NCI-H2196 treated with DMSO at 0.1 percent for 48 hours (cell line): ENCODE measurements around the gene RAB27A.

Source experiments
- DNase-seq: peaks from one replicate; lab custom pipeline; 2025; ENCODE audit not compliant: unreplicated experiment; lab: John Stamatoyannopoulos, UW

RAB27A gene

DNA sequence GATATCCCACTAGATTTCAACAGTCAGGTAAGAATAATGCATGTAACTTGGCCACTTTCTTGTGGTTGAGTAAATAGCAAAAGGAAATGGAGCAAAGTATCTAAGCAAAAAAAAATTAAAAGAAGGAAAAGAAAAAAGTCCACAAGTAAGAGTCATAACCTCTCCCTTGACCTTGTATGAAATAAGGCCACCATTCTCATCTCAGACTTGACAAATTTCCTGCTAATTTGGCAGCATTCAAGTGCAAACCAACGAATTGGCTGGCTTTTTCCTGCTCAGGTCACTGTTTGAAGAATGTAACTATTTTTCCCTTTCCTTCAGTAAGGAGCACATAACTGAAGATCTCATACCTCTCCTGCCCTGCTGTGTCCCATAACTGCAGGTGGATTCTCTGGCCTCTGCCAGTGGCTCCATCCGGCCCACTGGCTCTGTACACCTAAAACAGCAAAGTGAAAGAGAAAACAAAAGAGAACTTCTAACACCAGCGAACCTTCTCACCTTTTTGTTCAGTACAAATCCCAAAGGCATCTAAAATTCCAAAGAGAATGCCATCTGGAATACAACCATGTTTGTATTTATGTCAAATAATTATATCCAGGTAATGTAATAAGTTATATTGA, 59.5 kb downstream of the RAB27A start:
- DNase-seq: no peak

DNA sequence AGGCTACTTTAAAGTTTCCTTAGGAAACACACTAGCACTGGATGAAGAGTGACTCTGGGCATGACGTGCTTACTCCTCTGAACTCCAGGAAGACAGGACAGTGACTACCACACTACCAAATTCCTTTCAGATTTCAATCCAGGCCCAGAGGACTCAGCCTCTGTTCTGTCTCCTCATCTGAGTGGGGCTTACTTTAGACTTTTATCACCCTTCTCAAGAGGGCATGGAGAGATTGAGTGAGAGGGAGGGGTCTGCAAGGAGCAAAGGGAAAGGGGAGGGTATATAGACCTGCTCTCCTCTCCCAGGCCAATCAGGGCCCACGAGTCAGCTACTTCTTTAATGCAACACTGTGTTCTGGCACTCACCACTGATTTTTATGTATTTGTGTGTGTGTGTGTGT, 63.5 kb downstream of the RAB27A start:
- DNase-seq: no peak

DNA sequence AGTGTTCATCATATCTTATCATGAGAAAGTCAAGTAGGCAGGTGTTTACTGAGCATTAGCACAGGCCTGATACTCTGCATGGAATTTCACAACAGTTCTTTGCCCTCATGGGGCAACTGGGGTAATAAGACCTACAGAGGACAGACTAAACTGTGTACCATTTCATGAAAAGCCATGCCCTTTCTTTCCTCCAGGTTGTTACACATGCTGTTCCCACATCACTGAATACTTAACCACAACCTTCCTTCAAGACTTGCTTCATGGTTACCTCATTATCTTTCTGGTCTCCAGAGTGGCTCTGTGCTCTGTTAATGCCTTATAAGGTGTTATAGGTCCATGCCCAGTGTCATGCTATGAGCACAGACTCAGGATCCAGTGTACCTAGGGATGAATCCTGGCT, 64.7 kb downstream of the RAB27A start:
- no peak for DNase-seq

DNA sequence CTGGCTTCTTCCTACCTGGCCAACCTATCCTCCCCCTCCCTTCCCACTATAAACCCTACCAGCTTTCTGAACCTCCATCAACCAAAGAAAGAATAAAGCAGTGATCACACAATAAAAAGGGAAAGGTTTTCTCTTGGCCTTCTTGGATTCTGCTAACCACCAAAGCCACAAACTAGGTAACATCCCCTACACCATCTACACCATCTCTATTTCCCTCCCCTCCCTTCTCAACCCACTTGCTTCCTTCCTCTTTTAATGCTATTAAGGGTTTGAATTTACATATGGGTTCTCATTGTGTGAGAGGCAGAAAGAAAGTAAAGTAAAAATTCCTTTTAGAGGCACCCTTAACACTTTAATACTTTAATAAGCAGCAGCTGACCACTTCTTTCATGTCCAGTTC, 67.0 kb downstream of the RAB27A start:
- no peak for DNase-seq

DNA sequence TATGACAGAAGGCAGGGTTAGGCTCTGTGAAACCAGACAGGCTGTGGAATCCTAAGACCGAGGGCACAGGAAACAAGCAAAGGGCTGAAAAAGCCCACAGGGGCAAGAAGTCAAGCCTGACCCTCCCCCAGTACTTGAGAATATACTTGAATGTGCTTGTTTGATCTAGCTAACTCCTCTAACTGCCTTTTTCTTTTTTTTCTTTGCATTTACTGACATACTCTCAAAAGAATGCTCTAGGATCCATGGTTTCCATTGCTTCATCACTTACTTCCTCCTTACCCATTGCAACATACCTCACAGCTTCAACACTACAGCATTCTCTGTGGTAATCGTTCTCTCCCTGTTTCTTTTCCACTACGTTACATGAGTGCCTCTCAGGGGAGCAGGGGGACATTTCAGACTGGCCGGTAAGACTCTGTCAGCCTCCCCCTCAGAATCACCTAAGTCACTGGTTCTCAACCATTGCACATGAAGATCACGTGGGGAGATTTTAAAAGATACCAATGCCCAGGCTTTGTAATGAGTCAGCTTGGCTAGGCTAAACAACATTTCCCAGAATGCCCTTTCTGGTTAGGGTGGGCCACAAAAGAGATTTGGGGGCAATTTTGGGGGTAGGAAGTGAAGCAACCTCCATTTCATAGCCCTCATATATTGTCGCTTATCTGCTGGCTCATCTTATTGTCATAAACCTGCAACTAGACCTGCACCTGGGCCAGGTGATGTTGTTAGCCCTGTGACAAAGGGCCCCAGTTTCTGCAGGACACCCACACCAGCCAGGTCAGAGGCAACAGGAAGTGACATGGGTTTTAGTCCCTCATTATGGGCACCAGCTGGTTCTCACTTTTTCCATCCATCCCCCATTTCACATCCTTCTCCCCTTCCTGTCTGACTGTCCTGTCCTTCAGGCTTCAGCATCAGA, 68.3 kb downstream of the RAB27A start:
- no peak for DNase-seq

DNA sequence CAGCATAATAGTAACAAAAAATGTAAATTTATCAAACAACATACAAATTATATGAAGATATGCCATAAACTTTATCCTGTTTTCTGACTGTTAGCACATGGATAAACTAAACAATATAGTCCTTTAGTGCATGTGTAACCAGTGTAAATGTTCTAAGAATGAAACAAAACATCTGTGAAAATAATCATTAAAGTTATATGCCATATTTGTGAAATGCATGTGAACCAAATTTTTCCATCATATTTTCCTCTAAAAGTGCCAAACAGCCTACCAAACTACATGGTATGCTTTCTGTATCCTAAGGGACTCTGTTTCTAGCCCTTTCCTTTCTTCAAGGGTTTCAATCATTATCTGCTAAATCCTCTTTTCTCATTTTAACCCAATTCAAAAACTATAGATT, 69.0 kb downstream of the RAB27A start:
- DNase-seq: no peak

DNA sequence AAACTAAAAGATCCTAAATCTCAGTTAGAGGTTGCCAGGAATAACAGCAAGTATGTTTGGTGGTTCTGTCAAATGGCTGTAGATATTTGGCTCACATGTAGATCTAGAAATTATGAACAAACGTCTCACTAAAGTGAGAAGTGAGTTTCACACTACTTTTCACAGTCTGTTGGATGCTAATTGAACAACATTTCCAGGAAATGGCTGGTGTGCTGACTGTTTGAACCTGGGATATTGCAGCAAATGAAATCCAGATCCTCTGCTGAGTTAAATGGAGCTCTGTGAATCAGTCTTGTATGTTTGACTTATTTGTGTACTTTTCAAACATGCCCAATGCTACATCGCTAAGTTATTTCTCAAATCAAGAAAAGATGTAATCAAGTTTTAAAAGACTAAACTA, 71.6 kb downstream of the RAB27A start:
- no peak for DNase-seq

DNA sequence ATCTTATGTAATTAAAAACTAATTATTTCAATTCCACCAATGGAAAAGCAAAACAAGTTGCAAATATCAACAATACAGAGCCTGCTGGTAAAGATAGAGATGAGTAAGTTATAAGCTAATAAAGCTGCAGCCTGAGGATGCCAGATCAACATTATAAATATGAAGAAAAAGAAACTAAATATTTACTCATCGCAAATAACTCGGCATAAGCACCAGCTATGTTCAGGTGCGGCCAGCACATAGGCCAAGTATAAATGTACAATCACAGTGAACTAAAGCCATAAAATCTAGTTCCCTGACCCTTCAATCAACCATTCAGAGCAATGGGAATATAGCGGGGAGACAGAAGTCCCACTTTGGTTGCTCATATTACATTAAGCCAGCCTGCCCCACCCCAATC, 85.1 kb downstream of the RAB27A start:
- DNase-seq: no peak

DNA sequence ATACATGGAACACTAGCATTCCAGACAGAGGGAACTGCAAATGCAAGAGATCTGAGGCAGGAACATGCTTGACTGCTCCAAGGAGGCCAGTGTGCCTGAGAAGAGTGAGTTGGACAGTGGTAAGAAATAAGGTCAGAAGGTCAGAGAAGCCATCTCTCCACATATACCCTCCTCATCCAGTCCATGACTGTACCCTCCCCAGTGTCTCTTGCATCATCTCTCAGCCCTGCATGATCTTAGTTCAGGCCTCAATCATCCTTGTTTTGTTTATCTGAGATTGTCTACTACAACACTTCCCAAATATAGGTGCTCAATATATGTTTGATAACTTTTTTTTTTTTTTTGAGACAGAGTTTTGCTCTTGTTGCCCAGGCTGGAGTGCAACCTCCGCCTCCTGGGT, 87.4 kb downstream of the RAB27A start:
- DNase-seq: no peak

DNA sequence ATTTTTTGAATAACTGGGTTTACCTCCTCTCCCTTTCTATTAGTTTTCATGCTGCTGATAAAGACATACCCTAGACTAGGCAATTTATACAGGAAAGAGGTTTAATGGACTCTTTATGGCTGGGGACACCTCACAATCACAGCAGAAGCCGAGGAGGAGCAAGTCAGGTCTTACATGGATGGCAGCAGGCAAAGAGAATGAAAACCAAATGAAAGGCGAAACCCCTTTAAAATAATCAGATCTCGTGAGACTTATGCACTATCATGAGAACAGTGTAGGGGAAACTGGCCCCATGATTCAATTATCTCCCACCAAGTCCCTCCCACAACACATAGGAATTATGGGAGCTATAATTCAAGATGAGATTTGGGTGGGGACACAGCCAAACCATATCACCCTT, 90.9 kb downstream of the RAB27A start:
- DNase-seq: no peak

DNA sequence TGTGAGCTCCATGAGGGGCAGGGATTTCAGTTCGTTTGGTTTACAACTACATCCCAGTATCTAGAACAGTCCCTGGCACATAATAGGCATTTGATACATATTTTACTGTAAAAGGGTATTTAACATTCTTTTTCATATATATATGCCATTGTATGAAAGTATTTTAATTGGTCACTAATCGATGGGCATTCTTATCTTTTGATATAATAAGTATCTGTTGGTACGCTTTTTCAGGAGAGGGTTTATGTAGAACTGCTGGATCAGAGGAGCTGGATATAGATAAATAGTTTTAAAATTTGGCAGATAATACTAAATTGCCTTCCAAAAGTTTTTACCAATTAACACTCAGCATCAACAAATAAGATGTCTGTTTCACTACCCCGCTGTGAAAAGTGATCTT, 91.9 kb downstream of the RAB27A start:
- no peak for DNase-seq

DNA sequence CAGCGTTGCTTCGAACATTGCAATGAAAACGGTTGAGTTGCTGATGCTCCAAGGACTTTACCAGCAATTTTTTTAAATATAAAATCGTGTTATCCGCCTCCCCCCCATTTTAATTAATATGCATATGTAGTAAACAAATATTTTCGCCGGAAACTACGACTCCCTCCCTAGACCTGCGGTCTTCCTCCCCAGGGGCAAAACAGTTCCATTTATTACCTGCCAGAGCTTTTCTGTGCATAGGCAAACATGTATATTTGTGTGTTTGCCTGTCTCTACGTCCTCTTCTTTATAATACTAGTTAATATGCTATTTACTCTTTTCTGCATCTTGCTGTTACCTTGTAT, 92.3 kb downstream of the RAB27A start:
- no peak for DNase-seq

DNA sequence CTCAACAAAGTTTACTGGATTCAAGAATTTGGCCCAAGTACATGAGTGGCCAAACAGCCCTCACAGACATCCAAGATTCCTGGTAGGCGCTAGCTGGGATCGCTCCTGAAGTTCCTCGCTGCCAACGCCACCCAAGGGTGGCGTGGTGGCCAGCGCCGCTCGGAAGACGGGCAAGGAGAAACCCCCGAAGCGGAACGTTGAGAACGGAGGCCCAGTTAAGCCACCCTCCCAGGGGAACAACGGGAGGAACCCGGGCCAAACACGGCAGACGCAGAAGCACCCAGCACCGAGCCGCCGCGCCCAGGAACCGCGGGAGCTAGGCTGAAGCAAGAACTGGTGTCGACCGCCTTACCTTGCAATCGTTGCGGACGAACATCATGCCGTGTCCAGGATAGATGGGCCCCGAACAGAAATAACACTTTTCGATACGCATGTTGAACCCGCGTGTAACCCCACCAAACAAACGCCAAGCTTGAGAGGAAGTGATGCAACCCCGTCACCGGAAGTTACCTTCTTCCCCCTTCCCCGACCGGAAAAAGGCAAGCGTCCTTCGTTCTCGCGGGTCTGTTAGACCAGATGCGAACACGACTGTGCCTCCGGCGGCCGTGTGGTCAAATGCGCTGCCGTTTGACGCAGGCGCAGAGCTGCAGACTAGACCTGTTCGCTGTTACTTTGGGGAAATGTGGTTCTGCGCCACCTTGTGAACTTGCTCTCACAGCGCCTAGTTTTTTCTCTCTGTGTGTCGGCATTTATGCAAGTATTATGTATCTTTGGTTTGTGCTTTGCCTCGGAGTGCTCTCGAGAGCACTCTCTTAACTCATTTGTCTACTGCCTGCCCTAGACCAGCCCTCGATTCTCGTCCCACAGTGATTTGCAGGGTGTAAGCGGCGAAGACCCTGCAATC, 92.9 kb downstream of the RAB27A start, which contains the start of gene RSL24D1:
RSL24D1 (minus strand) TSS at position 484 of the 904 bp plus-strand sequence; CDS start at position 433, 51 bp downstream.
- peak; percentile 86 for DNase-seq

DNA sequence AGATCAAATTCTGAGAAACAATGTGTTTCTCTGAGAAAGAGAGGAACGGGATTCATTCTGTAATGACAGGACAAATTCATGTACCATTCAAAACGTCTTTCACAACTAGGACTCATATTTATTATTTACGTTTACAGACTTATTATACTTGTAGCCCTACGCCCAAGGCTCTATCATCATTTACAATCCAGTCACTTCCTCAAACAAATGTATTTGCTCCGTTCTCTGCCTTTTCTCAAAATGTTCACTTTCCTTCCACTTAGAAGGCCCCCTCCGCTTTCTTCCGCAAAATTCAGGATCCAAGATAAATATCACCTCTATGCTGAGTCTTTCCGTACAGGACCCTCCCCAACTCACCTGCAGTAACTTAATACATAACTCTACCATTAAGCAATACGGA, 93.6 kb downstream of the RAB27A start:
- DNase-seq: no peak

DNA sequence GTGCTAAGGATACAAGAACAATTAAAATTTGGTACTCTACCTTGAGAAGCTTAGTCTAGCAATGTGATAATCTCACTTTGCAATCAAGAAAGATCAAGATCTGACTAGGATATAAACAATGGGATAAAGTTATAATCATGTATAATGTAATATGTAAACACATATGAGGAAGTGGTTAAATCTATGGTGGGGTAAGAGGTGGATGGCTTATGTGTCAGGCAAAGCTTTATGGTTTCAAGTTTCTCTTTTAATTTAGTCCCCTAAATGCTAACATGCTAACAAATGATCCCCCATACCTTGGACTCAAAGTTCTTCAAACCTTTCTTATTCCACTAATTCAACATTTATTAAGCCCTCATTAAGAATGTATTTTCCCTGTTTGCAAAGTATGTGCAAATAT, 95.4 kb downstream of the RAB27A start:
- no peak for DNase-seq

DNA sequence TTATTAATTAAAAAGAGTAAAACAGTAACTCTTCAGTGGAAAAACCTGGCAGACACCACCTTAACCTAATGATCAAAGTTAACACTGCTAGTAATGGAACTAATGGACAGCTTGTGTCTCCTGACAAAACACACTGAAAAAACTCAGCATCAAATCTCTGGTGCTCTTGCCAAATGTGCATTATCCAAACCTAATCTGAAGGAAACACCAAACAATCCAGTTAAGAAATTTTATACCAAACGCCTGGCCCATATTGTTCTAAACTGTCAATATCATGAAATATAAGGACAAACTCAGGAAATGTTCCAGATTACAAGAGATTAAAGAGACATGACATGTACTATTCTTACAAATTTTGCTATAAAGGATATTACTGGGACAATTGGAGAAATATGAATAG, 103.3 kb downstream of the RAB27A start:
- DNase-seq: no peak

DNA sequence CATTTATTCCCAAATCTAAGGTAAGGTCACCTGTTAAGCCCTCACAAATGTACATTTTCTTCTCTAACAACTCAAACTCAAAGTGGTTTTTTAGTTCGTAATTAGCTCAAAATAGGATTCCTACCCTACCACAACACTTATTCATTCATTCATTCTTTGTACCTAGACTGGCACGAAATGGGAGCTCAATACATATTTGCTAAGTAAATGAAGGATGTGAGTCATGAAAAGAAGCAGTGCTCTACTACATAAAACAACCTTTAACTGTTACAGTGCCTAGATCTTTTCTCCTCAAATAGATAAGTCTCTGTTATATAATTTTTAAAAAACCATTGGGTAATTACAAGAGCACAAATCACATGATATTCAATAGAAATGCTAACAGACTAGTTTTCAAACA, 105.9 kb downstream of the RAB27A start:
- DNase-seq: no peak

DNA sequence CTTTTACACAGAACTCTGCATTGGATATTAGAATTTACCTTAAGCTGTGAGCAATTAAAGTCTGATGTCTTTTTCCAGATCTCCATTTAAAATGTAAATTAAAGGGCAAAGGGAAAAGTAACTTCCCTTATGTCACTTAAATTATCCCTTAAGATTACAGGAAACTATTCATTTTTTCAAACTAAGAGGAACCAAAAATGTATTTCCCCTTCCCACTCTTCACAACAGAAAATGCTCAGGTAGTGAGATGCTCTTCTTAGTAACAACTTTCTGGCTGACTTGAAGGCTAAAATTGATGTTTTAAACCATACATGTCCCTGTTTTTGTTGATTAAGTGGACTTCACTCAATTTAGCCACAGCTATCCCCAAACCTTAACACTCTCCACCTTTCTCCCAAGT, 110.5 kb downstream of the RAB27A start:
- DNase-seq: no peak

DNA sequence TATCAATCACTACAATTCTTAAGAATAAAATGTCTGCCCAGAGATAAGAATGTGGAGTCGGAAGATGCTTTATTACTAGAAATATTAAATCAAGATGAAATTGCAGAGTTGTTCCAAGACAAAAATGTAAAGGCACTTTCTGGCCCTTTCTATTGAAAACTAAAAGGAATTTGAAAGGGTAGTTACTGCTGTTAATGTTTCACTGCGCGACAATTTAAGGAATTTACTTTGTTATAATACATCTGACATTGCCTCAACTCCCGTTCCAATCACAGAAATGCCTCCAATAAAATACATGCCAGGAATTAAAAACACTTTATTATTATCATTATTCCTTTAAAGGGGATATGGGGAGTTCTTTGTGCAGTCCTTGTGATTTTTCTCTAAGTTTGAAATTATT, 119.3 kb downstream of the RAB27A start:
- no peak for DNase-seq

DNA sequence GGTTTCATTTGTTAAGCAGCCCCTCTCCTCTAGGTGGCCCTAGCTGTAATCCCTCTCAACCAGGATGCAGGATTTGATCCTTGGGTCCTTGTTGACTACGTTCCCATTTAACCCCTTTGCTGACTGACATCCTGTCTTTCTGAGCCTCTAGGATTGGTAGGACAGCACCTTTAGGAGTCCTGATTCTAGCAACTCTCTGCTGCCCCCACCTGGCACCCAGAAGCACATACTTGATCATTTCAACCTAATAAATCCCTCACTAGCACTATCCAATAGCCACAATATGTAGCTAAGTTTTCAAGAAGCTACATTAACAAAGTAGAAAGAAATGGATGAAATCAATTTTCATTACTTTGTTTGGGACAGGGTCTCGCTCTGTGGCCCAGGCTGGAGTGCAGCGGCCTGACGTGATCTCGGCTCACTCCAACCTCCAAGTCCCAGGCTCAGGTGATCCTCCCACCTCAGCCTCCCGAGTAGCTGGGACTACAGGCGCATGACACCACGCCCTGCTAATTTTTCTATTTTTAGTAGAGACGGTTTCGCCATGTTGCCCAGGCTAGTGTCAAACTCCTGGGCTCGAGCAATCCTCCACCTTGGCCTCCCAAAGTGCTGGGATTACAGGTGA, 121.2 kb downstream of the RAB27A start:
- DNase-seq: peak; percentile 10

DNA sequence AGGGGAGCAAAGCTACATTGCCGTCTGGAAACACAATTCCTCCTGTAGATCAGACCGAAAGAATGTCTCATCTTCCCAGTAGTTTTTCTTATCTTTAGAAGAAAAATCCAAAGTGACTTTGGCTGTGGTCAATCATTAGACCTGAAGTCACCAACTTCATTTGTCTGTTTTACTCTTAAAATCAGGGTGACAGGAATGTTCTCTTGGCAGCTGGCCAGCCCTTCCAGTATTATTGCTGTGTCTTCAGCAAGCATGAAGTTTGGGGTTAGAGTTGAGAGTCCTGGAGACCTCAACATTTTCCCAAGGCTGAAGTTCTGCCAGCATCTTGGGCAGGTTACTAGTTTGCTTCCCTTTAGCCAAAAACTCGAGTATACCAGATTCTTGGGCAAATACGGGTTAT, 125.3 kb downstream of the RAB27A start:
- DNase-seq: no peak
